Mucosa of descending colon (tissue), 3 donors: ENCODE data around the gene PRPS1. TPM values are rescaled to one million over a fixed set of nuclear protein-coding genes. Genes with fewer than 3 reads are reported as not detected.
"Not testable (repeated sequence)": the region's sequence is repeated elsewhere in the genome, so short reads cannot be mapped to it uniquely, and the experiment has no call there.

Experiments
- ATAC-seq: fragments of 200-7000 bp; cut with Tn5 transposase; one replicate; pipeline ENCODE4 v1.9.1; 2020; ENCODE audit warnings: mild to moderate bottlenecking, moderate library complexity
- DNase-seq, 3 donors: peaks; one replicate each; pipeline ENCODE4 v3.0.0-alpha.2; 2020
- H3K36me3 ChIP-seq: fragments of 200-600 bp; one replicate; pipeline ENCODE4 v1.8.0; 2021; ENCODE audit warnings: low read depth, mild to moderate bottlenecking
- H3K4me1 ChIP-seq: fragments of 200-600 bp; one replicate; pipeline ENCODE4 v1.8.0; 2021; ENCODE audit warnings: low read depth, mild to moderate bottlenecking
- H3K4me3 ChIP-seq: fragments of 200-600 bp; one replicate; pipeline ENCODE4 v1.8.0; 2021; ENCODE audit warnings: mild to moderate bottlenecking
- H3K9me3 ChIP-seq: fragments of 200-600 bp; one replicate; pipeline ENCODE4 v1.8.0; 2021; ENCODE audit warnings: mild to moderate bottlenecking
- CTCF ChIP-seq: fragments of 200-600 bp; IDR thresholded peaks from one replicate; pipeline ENCODE4 v1.8.0; 2022; ENCODE audit warnings: antibody characterized with exemption, mild to moderate bottlenecking
- intact Hi-C, 2 donors: fragments of 100-400 bp; cut with DNase I in 1 of 2; cut with micrococcal nuclease in 1 of 2; formaldehyde crosslinking; loops; one replicate each; pipeline versions ENCODE4 v1.11.0 to v1.11.1; 2022; cut with DNase I, micrococcal nuclease
- total RNA-seq, 3 donors: library from RNA; stranded (reverse); fragmentation: NEBNext Ultra II Directional in 2 of 3; extraction: Animal tissue kit (Norgen Biotek cat#: 25700) in 2 of 3; gene quantifications; one replicate each; pipeline versions ENCODE4 v1.2.1 to v1.2.4, GENCODE V29; 2021 to 2023
- donor health status: DM: no; HTN: no; CAD: no; lungs with moderate emphysema.
- donor health status: DM: no; HTN: no; CAD: no.
- donor health status: DM: no; HTN: yes; CAD: no.

Gene PRPS1
- total RNA-seq, 3 donors from 2014 or later = 10.5 to 18.0 (median 16.2) TPM

DNA sequence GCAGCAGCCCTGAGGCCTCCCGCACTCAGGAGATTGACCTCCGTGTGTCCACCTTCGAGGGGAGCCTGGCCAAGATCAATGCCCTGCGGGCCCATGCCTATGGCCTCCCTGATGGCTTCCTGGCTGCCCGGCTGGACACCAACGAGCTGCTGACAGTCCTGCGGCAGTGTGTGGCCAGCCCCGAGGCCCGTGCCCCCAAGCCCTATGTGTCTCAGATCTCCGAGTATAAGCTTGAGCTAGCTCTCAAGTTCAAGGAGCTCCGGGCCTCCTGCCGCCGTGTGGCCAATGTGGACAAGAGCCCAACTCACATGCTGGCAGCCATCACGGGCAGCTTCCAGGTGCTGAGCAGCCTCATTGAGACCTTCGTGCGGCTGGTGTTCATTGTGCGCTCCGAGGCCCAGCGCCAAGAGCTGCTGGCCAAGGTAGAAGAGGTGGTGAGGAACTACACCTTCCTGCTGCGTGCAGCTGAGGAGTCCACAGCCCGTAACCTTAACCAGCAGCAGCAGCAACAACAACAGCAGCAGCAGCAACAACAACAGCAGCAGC is 25.5 kb upstream of the PRPS1 start:
- H3K4me1 ChIP-seq = no peaks in the 10 kb centered on the region
- H3K36me3 ChIP-seq = no peaks in the 10 kb centered on the region
- intact Hi-C loops = no loop called here
- no peak for ATAC-seq
- H3K4me3 ChIP-seq = no peak overlapping the region
- DNase-seq = no peak
- H3K9me3 ChIP-seq = no peaks in the 10 kb centered on the region
- no peak for TF ChIP-seq CTCF

GRCh38 chrX:107603429-107604159 is 24.7 kb upstream of the PRPS1 start:
- ATAC-seq (no peak), DNase-seq (no peak)
- intact Hi-C loops = no loop called here
- H3K4me1 ChIP-seq = no peaks in the 10 kb centered on the region
- H3K36me3 ChIP-seq = no peaks in the 10 kb centered on the region
- no peaks in the 10 kb centered on the region for H3K9me3 ChIP-seq
- H3K4me3 ChIP-seq = no peak overlapping the region
- TF ChIP-seq CTCF = no peak

DNA sequence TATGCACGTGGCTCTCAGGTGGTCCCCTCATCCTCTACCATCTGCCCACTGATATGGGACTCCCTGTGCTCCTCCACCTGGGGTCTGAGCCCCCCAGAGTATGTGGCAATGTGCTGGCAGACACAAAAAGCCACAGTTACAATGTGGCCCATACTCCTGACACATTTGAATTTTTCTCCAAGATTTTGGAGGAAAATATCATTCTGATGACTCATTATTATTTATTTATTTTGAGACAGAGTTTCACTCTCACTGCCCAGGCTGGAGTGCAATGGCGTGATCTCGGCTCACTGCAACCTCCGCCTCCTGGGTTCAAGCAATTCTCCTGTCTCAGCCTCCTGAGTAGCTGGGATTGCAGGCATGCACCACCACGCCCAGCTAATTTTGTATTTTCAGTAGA is 19.2 kb upstream of the PRPS1 start:
- H3K4me3 ChIP-seq, H3K9me3 ChIP-seq, ATAC-seq, H3K4me1 ChIP-seq, intact Hi-C loops, DNase-seq, H3K36me3 ChIP-seq: not testable (repeated sequence)

GRCh38 chrX:107610667-107611066 is 17.6 kb upstream of the PRPS1 start:
- intact Hi-C loops = no loop called here
- ATAC-seq (no peak), DNase-seq (no peak)
- H3K36me3 ChIP-seq = no peaks in the 10 kb centered on the region
- no peak for TF ChIP-seq CTCF
- no peak overlapping the region for H3K4me3 ChIP-seq
- H3K9me3 ChIP-seq = no peaks in the 10 kb centered on the region
- no peaks in the 10 kb centered on the region for H3K4me1 ChIP-seq

DNA sequence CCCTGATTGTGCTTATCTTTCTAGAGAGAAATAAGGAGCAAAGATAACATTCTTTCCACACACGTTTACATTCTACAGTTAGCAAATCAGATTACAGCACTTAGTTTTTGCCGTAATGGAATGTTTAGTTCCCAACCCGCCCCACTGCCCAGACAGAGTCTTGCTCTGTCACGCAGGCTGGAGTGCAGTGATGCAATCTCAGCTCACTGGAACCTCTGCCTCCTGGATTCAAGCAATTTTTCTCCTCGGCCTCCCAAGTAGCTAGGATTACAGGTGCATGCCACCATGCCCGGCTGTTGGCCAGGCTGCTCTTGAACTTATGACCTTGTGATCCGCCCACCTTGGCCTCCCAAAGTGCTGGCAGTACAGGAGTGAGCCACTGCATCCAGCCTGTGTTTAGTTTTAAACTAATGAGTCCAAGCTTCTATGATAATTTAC is 8.4 kb upstream of the PRPS1 start:
- ATAC-seq (no peak), DNase-seq (no peak)
- H3K4me1 ChIP-seq = no peaks in the 10 kb centered on the region
- no peaks in the 10 kb centered on the region for H3K9me3 ChIP-seq
- TF ChIP-seq CTCF = no peak
- no peaks in the 10 kb centered on the region for H3K36me3 ChIP-seq
- no peak overlapping the region for H3K4me3 ChIP-seq
- intact Hi-C loops = no loop called here

GRCh38 chrX:107624893-107625292 is 3.4 kb upstream of the PRPS1 start:
- Histone ChIP-seq H3K9me3 (no peaks in the 10 kb centered on the region), H3K4me3 (no peak overlapping the region), H3K36me3 (no peaks in the 10 kb centered on the region), H3K4me1 (no peaks in the 10 kb centered on the region)
- DNase-seq (no peak), ATAC-seq (no peak)
- intact Hi-C loops = no loop called here
- TF ChIP-seq CTCF = no peak
